ENCODE data around the gene MAU2. TPM values are rescaled to one million over a fixed set of nuclear protein-coding genes. Genes with fewer than 3 reads are reported as not detected.

Gene MAU2
- total and polyA plus RNA-seq, 2 of the 8 experiments (the other 6 are each of a cell fraction or from before 2014, with no cell fraction given) = 32.0 to 40.8 TPM

DNA sequence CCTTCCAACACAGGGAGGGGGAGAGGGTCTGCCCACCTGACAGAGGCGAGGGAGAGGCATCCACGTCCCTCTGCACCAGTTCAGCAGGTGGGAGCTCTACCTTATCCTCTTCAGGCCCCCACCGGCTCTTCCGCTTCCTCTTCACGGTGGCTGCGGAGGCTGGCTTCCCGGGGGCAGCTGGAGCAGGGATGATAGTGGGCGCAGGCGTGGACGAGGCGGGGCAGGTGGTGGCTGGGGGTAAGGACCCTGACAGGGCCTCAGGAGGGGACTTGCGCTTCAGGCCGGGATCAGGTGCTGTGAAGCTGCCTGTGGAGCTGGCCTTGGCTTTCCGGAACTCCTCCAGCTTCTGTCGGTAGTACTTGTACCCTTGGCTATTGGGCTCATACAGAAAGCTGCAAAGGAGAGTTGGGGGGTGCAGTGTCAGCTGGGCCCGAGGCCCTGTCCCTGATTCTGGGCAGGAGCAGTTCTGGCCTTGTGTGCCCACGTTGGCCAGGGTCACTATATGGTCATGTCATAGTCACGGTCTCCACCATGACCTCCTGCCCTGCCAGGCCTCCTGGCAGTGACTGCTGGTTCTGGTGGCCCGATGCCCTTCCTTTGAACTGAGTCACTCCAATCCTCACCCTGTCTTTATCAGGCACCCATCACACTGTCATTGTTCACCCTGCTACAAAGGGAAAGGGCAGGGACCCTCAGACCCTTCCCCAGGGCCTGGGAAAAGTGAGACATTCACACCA is 23.5 kb upstream of the MAU2 start (continued):
- no peak for TF ChIP-seq HDAC2 (IDR thresholded peaks at IDR 0.05; ENCODE audit: borderline replicate concordance in 1 of 2, low read depth in 2 of 2, low read length in 2 of 2)
